Sigmoid colon (tissue), 4 donors: Measurements from ENCODE around the gene CATSPERE.

Source experiments
- CTCF ChIP-seq, 4 experiments: fragments of 450-650 bp in 3 of 4; fragments of 200-600 bp in 1 of 4; IDR thresholded peaks; one replicate each; pipeline ENCODE4 v1.5.1; 2016 to 2019; ENCODE audit warnings: antibody characterized with exemption in 4 of 4, mild to moderate bottlenecking in 3 of 4, moderate library complexity in 2 of 4
- EP300 ChIP-seq, 4 donors: sonication (generic); formaldehyde crosslinking; IDR thresholded peaks; one replicate each; pipeline ENCODE4 v1.6.1; 2017; ENCODE audit warnings: antibody characterized with exemption in 4 of 4
- POLR2A ChIP-seq, 2 donors: fragments of 450-650 bp; IDR thresholded peaks; one replicate each; pipeline ENCODE4 v1.6.1; 2016; ENCODE audit warnings: antibody characterized with exemption in 2 of 2, mild to moderate bottlenecking in 2 of 2, moderate library complexity in 2 of 2

DNA sequence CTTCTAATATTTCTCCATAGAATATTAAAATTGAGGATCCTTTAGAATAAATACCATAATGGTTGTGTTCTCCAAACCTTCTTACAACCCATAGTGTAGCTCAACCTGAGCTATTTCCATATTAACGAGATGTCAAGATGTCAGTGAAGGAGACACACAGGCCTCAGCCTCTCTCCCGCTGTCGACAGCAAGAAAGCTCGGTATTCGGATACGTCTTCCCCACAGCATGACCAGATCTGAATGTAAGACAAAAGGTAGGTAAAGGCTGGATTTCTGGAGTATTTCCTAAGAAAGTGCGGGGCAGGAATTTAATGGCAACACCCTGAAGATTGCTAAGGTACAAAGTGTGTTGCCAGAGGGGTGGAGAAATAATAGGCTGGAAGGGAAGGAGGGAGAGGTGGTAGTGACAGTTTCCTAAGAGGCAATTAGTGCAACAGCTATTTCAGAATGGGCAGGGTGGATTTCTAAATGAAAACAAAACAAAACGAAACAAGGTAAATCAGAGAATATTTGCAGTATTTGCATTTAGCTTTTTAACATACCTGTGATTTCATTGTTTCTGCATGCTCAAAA, 11.1 kb upstream of the CATSPERE start:
- TF ChIP-seq CTCF (IDR thresholded peaks at IDR 0.05), result no peak
- no peak for TF ChIP-seq EP300 (IDR thresholded peaks at IDR 0.05)
- TF ChIP-seq POLR2A (IDR thresholded peaks at IDR 0.05), result no peak
